SK-N-MC (cell line): ENCODE measurements around the gene XRCC6.

Experiments
- EZH2 ChIP-seq: fragments of 200-600 bp; sonication (generic); IDR thresholded peaks from one replicate; pipeline ENCODE4 v1.6.1; 2017; ENCODE audit warnings: antibody characterized with exemption
- FOXP2 ChIP-seq: optimal IDR thresholded peaks from 2 replicates; pipeline ENCODE3; 2011; ENCODE audit warnings: mild to moderate bottlenecking, moderate library complexity; ENCODE audit not compliant: insufficient read depth; ENCODE audit errors: extremely low read length, control extremely low read depth
- POLR2AphosphoS5 ChIP-seq: IDR thresholded peaks from 2 replicates; pipeline ENCODE4 v1.6.1; 2012; ENCODE audit warnings: mild to moderate bottlenecking, low read depth, low read length, borderline replicate concordance

- TF ChIP-seq EZH2 (no peak), POLR2AphosphoS5 (peak; percentile 87), FOXP2 (no peak)
These were observed 451 bp upstream of the XRCC6 start, which contains the start of gene DESI1 for GRCh38 chr22:41620589-41621098.
